Neural cell (in vitro differentiated cells): ENCODE measurements around the gene ST6GALNAC3.

Experiments used
- EP300 ChIP-seq: fragments of 450-650 bp; conservative IDR thresholded peaks from 2 replicates; pipeline ENCODE4 v1.6.1; 2014; ENCODE audit warnings: antibody characterized with exemption, mild to moderate bottlenecking, moderate library complexity; ENCODE audit not compliant: poor library complexity, severe bottlenecking
- EZH2 ChIP-seq: fragments of 200-600, 300-800 bp; shearing (Covaris generic), sonication (generic); IDR thresholded peaks from 2 replicates; pipeline ENCODE4 v1.6.1; 2014; ENCODE audit warnings: antibody characterized with exemption, low read length, borderline replicate concordance, mild to moderate bottlenecking; ENCODE audit not compliant: insufficient read depth, poor library complexity, severe bottlenecking
- POLR2AphosphoS5 ChIP-seq: IDR thresholded peaks from 2 replicates; pipeline ENCODE4 v1.6.1; 2012
- RAD21 ChIP-seq: fragments of 450-650 bp; conservative IDR thresholded peaks from 2 replicates; pipeline ENCODE4 v1.6.1; 2014; ENCODE audit warnings: antibody characterized with exemption, mild to moderate bottlenecking, moderate library complexity
- TF ChIP-seq, protein P1 (sequence below): fragments of 450-650 bp; IDR thresholded peaks from 2 replicates; pipeline ENCODE4 v1.5.1; 2014; ENCODE audit warnings: antibody characterized with exemption, mild to moderate bottlenecking, moderate library complexity; ENCODE audit not compliant: poor library complexity, severe bottlenecking

GRCh38 chr1:76433526-76433925, 359.0 kb downstream of the ST6GALNAC3 start:
- TF ChIP-seq, protein P1, sequence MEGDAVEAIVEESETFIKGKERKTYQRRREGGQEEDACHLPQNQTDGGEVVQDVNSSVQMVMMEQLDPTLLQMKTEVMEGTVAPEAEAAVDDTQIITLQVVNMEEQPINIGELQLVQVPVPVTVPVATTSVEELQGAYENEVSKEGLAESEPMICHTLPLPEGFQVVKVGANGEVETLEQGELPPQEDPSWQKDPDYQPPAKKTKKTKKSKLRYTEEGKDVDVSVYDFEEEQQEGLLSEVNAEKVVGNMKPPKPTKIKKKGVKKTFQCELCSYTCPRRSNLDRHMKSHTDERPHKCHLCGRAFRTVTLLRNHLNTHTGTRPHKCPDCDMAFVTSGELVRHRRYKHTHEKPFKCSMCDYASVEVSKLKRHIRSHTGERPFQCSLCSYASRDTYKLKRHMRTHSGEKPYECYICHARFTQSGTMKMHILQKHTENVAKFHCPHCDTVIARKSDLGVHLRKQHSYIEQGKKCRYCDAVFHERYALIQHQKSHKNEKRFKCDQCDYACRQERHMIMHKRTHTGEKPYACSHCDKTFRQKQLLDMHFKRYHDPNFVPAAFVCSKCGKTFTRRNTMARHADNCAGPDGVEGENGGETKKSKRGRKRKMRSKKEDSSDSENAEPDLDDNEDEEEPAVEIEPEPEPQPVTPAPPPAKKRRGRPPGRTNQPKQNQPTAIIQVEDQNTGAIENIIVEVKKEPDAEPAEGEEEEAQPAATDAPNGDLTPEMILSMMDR: no peak
- TF ChIP-seq POLR2AphosphoS5 (no peak), RAD21 (no peak), EZH2 (no peak), EP300 (no peak)
